ENCODE measurements around the gene NPFF. TPM values are rescaled to one million over a fixed set of nuclear protein-coding genes. Genes with fewer than 3 reads are reported as not detected.

Gene NPFF
- total RNA-seq, 1 donor: not detected

DNA sequence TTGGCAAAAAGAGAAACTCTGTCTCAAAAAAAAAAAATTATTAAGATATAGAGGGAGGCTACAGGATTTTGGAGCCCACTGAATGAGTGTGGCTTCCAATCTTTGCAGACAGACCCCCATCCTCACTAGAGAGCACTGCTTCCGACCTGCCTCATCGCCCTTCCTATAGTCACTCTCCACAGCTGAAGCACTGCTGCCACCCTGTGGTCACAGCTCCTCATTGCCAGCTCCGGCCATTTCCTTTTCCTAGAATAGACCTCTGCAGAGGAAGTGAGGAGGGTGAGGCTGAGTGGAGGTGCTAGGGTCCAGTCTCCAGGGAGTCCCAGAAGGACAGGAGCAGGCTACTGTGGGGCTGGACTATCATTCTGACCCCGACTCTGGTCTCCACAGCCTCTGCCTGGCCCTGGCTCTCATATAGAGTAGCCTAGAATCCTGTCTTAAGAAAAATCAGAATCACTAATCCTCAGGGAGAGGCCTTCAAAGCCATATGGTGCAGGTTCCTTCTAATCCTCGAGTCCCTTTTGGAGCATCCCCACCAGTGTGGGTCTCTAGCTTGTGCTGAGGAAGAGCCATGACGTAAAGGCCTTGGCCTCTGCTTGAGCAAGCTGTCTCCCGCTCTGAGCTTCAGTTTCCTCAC, 1.4 kb upstream of the NPFF start:
- DNase-seq (ENCODE audit: insufficient read length, low spot score, missing footprints): peak; percentile 95
- H3K4me2 ChIP-seq (ENCODE audit: insufficient read depth, low read length): no peak overlapping the region
- no peak overlapping the region for H3K27ac ChIP-seq (ENCODE audit: low read depth, low read length)
- H3K9me3 ChIP-seq (ENCODE audit: low read depth, low read length): no peaks in the 10 kb centered on the region
- TF ChIP-seq, protein P1, sequence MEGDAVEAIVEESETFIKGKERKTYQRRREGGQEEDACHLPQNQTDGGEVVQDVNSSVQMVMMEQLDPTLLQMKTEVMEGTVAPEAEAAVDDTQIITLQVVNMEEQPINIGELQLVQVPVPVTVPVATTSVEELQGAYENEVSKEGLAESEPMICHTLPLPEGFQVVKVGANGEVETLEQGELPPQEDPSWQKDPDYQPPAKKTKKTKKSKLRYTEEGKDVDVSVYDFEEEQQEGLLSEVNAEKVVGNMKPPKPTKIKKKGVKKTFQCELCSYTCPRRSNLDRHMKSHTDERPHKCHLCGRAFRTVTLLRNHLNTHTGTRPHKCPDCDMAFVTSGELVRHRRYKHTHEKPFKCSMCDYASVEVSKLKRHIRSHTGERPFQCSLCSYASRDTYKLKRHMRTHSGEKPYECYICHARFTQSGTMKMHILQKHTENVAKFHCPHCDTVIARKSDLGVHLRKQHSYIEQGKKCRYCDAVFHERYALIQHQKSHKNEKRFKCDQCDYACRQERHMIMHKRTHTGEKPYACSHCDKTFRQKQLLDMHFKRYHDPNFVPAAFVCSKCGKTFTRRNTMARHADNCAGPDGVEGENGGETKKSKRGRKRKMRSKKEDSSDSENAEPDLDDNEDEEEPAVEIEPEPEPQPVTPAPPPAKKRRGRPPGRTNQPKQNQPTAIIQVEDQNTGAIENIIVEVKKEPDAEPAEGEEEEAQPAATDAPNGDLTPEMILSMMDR (IDR thresholded peaks at IDR 0.05; ENCODE audit: extremely low read depth, low read depth, low read length): peak; percentile 95
- H3K4me3 ChIP-seq (ENCODE audit: insufficient read depth, low read length): no peak overlapping the region
- H3K79me2 ChIP-seq (ENCODE audit: insufficient read depth, low read length): peaks cover 12% of the 10 kb centered on the region
- H3K27me3 ChIP-seq (ENCODE audit: insufficient read depth, low read length): no peaks in the 10 kb centered on the region
- H4K20me1 ChIP-seq (ENCODE audit: insufficient read depth, low read length): no peaks in the 10 kb centered on the region
- no peak overlapping the region for H2AFZ ChIP-seq (ENCODE audit: low read length)
- peaks cover 52% of the 10 kb centered on the region for H3K36me3 ChIP-seq (ENCODE audit: insufficient read depth, low read length)
- peaks cover 36% of the 10 kb centered on the region for H3K4me1 ChIP-seq (ENCODE audit: insufficient read depth, low read length)

DNA sequence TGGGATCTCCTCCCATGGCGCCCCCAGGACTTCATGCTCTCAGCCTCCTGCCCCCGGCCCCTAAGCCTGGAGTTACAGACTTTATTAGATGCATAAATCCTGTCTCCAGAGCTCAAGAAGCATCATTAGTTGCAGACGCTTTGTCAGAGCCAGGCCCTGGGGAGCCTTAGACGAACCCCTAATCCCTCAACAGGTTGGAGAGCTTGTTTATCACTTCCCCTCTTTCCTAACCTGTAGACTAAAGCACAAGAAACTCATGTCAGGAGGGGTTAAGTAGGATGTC, 260 bp upstream of the NPFF start:
- peaks cover 21% of the 10 kb centered on the region for H3K79me2 ChIP-seq (ENCODE audit: insufficient read depth, low read length)
- H3K27ac ChIP-seq (ENCODE audit: low read depth, low read length): peak overlapping the region; percentile 36
- H3K36me3 ChIP-seq (ENCODE audit: insufficient read depth, low read length): peaks cover 46% of the 10 kb centered on the region
- no peaks in the 10 kb centered on the region for H3K27me3 ChIP-seq (ENCODE audit: insufficient read depth, low read length)
- TF ChIP-seq, protein P1 (IDR thresholded peaks at IDR 0.05; ENCODE audit: extremely low read depth, low read depth, low read length): no peak
- no peak overlapping the region for H2AFZ ChIP-seq (ENCODE audit: low read length)
- H3K4me3 ChIP-seq (ENCODE audit: insufficient read depth, low read length): no peak overlapping the region
- no peak overlapping the region for H3K4me2 ChIP-seq (ENCODE audit: insufficient read depth, low read length)
- no peaks in the 10 kb centered on the region for H3K9me3 ChIP-seq (ENCODE audit: low read depth, low read length)
- no peaks in the 10 kb centered on the region for H4K20me1 ChIP-seq (ENCODE audit: insufficient read depth, low read length)
- DNase-seq (ENCODE audit: insufficient read length, low spot score, missing footprints): no peak
- peaks cover 47% of the 10 kb centered on the region for H3K4me1 ChIP-seq (ENCODE audit: insufficient read depth, low read length)

DNA sequence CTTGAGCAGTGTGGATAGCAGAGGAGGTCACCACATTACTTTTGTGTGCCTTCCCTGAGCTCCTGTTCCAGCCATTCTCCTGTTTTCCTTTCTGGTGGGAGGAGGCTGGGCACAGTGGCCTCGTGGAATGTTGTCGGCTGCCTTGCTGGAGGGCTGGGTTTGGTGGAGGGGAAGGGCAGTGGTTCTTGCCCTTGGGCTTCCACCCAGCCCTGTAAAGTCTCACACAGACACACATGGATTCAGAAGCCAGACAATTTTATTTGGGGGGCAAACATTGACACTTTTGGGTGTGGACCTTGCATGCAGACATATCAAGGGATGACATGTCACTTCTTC, 866 bp downstream of the NPFF start:
- Histone ChIP-seq H3K27ac (ENCODE audit: low read depth, low read length) (peak overlapping the region; percentile 82), H3K9me3 (ENCODE audit: low read depth, low read length) (no peaks in the 10 kb centered on the region), H3K36me3 (ENCODE audit: insufficient read depth, low read length) (peaks cover 34% of the 10 kb centered on the region), H3K27me3 (ENCODE audit: insufficient read depth, low read length) (no peaks in the 10 kb centered on the region), H3K4me3 (ENCODE audit: insufficient read depth, low read length) (no peak overlapping the region), H4K20me1 (ENCODE audit: insufficient read depth, low read length) (peaks cover 3% of the 10 kb centered on the region), H2AFZ (ENCODE audit: low read length) (no peak overlapping the region), H3K4me2 (ENCODE audit: insufficient read depth, low read length) (peak overlapping the region; percentile 7), H3K79me2 (ENCODE audit: insufficient read depth, low read length) (peaks cover 23% of the 10 kb centered on the region), H3K4me1 (ENCODE audit: insufficient read depth, low read length) (peaks cover 58% of the 10 kb centered on the region)
- no peak for DNase-seq (ENCODE audit: insufficient read length, low spot score, missing footprints)
- TF ChIP-seq, protein P1 (IDR thresholded peaks at IDR 0.05; ENCODE audit: extremely low read depth, low read depth, low read length): no peak

DNA sequence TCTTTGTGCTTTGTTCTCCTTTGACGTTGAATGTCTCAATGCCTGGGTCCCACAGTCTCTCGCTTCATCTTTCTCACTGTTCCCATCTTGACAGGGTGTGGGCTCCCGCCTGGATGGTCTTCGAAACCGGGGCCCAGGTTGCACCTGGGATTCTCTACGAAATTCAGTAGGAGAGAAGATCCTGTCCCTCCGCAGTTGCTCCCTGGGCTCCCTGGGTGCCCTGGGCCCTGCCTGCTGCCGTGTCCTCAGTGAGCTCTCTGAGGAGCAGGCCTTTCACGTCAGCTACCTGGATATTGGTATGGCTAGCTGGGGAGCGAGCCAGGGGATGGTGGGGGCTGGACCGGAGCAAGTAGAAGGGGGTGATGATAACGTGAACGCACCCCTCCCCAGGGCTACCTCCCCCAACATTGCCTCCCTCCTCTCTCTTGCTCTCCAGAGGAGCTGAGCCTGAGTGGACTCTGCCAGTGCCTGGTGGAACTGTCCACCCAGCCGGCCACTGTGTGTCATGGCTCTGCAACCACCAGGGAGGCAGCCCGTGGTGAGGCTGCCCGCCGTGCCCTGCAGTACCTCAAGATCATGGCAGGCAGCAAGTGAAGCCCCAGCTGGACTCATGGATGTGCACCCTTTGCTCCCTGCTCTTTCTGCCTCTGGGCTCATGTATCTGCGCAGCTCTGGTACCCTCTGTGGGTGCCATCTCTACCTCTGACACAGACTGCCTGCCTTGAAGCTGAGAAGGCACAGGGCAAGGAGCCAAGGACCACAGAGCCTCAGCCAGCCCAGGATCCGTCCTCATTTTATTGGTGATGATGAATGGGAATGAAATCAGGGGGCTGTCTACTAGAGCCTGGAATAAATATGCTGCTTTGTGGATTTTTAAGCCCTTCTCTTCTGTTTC, 1.5 kb downstream of the NPFF start:
- DNase-seq (ENCODE audit: insufficient read length, low spot score, missing footprints): peak; percentile 89
- H3K4me1 ChIP-seq (ENCODE audit: insufficient read depth, low read length): peaks cover 59% of the 10 kb centered on the region
- H3K36me3 ChIP-seq (ENCODE audit: insufficient read depth, low read length): peaks cover 32% of the 10 kb centered on the region
- H3K4me3 ChIP-seq (ENCODE audit: insufficient read depth, low read length): no peak overlapping the region
- peaks cover 3% of the 10 kb centered on the region for H4K20me1 ChIP-seq (ENCODE audit: insufficient read depth, low read length)
- H3K27me3 ChIP-seq (ENCODE audit: insufficient read depth, low read length): no peaks in the 10 kb centered on the region
- H2AFZ ChIP-seq (ENCODE audit: low read length): no peak overlapping the region
- H3K4me2 ChIP-seq (ENCODE audit: insufficient read depth, low read length): peak overlapping the region; percentile 7
- H3K27ac ChIP-seq (ENCODE audit: low read depth, low read length): peak overlapping the region; percentile 82
- peaks cover 23% of the 10 kb centered on the region for H3K79me2 ChIP-seq (ENCODE audit: insufficient read depth, low read length)
- TF ChIP-seq, protein P1 (IDR thresholded peaks at IDR 0.05; ENCODE audit: extremely low read depth, low read depth, low read length): no peak
- no peaks in the 10 kb centered on the region for H3K9me3 ChIP-seq (ENCODE audit: low read depth, low read length)
